Stimulated activated CD4-positive, alpha-beta T cell treated with anti-CD3 and anti-CD28 coated beads, Interleukin-1b, Interleukin-23, amount 100 ng/mL, for 4 hours (primary cell): ENCODE results near the gene SLC9A9.
A peak's percentile ranks its signal among the peaks of the same experiment; 100 is the strongest.

Source experiments
- DNase-seq, 2 donors: peaks; one replicate each; pipeline ENCODE4 v3.0.0-alpha.2; 2020; ENCODE audit warnings: low read depth in 2 of 2

Gene SLC9A9

GRCh38 chr3:143843587-143843986, 4.7 kb downstream of the SLC9A9 start:
- DNase-seq, result no peak

- no peak for DNase-seq
Measured at GRCh38 chr3:143840636-143841035, 7.6 kb downstream of the SLC9A9 start.

GRCh38 chr3:143839980-143840379, 8.3 kb downstream of the SLC9A9 start:
- DNase-seq, result no peak

- DNase-seq, result no peak
Measured at GRCh38 chr3:143837076-143837475, 11.2 kb downstream of the SLC9A9 start.

GRCh38 chr3:143835312-143835711, 13.0 kb downstream of the SLC9A9 start:
- DNase-seq, result no peak

- no peak for DNase-seq
Measured at GRCh38 chr3:143832433-143832832, 15.8 kb downstream of the SLC9A9 start.

- DNase-seq, result no peak
Measured at GRCh38 chr3:143831994-143832393, 16.3 kb downstream of the SLC9A9 start.

- no peak for DNase-seq
Measured at GRCh38 chr3:143831208-143831607, 17.1 kb downstream of the SLC9A9 start.

GRCh38 chr3:143830786-143831185, 17.5 kb downstream of the SLC9A9 start:
- no peak for DNase-seq

- no peak for DNase-seq
Measured at GRCh38 chr3:143830063-143830462, 18.2 kb downstream of the SLC9A9 start.

- DNase-seq, result no peak
Measured at GRCh38 chr3:143827425-143827824, 20.8 kb downstream of the SLC9A9 start.

GRCh38 chr3:143826296-143826695, 22.0 kb downstream of the SLC9A9 start:
- no peak for DNase-seq

- DNase-seq, result peak in 1 of 2 donors; percentile 20
Measured at GRCh38 chr3:143825513-143825912, 22.8 kb downstream of the SLC9A9 start.

- no peak for DNase-seq
Measured at GRCh38 chr3:143824735-143825385, 23.4 kb downstream of the SLC9A9 start.

- DNase-seq, result no peak
Measured at GRCh38 chr3:143822798-143823197, 25.5 kb downstream of the SLC9A9 start.

GRCh38 chr3:143822374-143822773, 25.9 kb downstream of the SLC9A9 start:
- DNase-seq, result no peak

- no peak for DNase-seq
Measured at GRCh38 chr3:143821862-143822261, 26.4 kb downstream of the SLC9A9 start.

GRCh38 chr3:143820466-143821221, 27.6 kb downstream of the SLC9A9 start:
- DNase-seq, result no peak

- DNase-seq, result no peak
Measured at GRCh38 chr3:143819890-143820289, 28.4 kb downstream of the SLC9A9 start.

GRCh38 chr3:143814443-143814889, 33.8 kb downstream of the SLC9A9 start:
- no peak for DNase-seq

- no peak for DNase-seq
Measured at GRCh38 chr3:143812481-143812880, 35.8 kb downstream of the SLC9A9 start.

- no peak for DNase-seq
Measured at GRCh38 chr3:143811602-143812001, 36.7 kb downstream of the SLC9A9 start.

- DNase-seq, result no peak
Measured at GRCh38 chr3:143810953-143811265, 37.4 kb downstream of the SLC9A9 start.
